ENCODE measurements around the gene ASTN2.

The ASTN2 gene

GRCh38 chr9:117180896-117181445 lies 233.9 kb downstream of the ASTN2 start:
- DNase-seq (ENCODE audit: low read depth in 3 of 3, low spot score in 1 of 3): no peak

GRCh38 chr9:117178596-117179375 lies 236.1 kb downstream of the ASTN2 start:
- DNase-seq (ENCODE audit: low read depth in 3 of 3, low spot score in 1 of 3): no peak

- no peak for DNase-seq (ENCODE audit: low read depth in 3 of 3, low spot score in 1 of 3)
Observed at GRCh38 chr9:117170567-117170966, 244.3 kb downstream of the ASTN2 start.

GRCh38 chr9:117169089-117169621 lies 245.7 kb downstream of the ASTN2 start:
- no peak for DNase-seq (ENCODE audit: low read depth in 3 of 3, low spot score in 1 of 3)

DNA sequence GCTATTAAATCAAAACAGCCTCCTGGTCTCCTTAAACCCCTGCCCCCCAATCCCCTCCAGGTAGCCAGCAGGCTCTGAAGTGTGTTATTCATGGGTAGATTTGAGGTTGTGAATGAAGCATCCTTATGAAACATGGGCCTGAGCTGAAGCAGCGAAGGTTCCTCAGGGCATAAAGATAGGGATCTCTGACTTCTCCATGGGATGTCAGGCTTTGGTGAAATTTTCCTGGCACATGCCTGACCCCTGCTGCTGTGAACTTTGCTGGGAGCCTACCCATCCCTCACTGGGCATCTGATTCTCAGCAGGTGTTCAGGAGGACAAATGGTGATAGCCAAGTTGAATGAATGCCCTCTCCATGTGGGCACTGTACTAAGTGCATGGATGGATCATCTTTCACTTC lies 250.3 kb downstream of the ASTN2 start:
- DNase-seq (ENCODE audit: low read depth in 3 of 3, low spot score in 1 of 3): no peak

- DNase-seq (ENCODE audit: low read depth in 3 of 3, low spot score in 1 of 3): no peak
Observed at GRCh38 chr9:117160254-117160653, 254.6 kb downstream of the ASTN2 start.

DNA sequence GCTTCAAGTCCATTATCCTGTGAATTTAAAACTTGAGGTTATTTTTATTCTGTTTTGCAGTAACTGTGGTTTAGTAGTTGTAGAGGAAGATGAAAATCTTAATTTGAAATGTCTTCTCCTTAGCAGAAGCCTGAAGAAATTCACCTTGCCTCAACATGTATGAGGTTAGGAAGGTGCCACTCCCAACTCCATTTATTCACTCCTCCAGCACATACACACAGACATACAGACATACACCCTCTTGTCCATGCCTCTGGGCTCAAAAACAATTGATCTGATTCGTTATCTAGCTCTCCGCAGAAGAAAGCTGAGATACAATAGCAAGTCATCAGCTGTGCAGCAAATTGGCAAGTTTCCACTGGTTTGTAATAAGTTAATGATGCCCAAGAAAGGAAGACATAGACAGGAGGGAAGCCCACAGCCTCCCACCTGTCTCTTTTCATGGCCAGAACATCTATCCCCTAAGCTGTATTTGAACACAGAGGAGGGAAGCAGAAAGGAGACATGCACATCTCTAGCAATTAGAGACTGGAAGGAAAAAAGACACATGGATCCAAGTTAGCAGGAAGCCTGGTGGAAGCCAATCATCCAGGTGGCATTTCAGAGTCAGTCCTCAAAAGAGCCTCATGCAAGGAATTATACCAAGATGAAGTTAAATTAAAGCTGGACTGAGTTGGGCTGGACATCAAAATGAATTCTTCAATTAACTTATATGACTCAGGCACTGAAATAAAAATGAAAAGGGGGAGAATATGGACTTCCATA lies 257.9 kb downstream of the ASTN2 start:
- no peak for DNase-seq (ENCODE audit: low read depth in 3 of 3, low spot score in 1 of 3)

GRCh38 chr9:117156144-117156688 lies 258.6 kb downstream of the ASTN2 start:
- no peak for DNase-seq (ENCODE audit: low read depth in 3 of 3, low spot score in 1 of 3)

DNA sequence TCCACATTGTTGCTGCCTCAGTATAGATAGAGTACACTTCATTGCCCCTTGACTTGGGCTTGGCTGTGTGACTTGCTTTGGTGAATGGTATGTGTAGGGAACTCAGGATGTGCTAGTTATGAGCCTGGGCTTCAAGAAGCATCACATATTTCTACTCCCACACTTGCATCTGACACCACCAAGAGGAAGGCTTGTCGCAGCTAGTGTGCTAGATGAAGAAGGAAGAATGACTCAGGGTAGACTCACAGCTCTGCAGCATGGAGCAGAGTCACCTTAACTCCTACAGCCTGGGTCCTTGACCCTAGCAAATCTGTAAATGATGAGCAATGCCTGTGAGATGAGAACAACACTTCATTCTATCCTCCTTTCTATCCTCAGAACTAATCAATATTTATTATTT lies 261.8 kb downstream of the ASTN2 start:
- no peak for DNase-seq (ENCODE audit: low read depth in 3 of 3, low spot score in 1 of 3)

DNA sequence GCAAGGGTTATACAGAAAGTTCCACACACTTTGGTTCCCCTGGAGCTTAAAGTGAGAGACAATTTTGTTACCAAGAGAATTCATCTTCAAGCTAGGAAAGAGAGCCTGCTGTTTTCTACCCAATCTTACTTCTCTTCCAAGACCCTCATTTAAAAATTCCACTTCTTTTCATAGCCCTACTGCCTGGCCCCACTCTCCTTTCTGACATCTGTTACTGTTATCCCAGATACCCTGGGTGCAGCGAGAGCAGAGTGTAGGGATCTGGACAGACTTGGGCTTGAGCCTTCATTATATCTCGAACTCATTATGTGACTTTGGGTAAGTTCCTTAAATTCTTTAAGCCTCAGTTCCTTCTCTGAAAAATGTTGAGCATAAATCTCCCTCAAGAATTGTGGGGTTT lies 263.1 kb downstream of the ASTN2 start:
- DNase-seq (ENCODE audit: low read depth in 3 of 3, low spot score in 1 of 3): no peak

GRCh38 chr9:117149996-117150395 lies 264.9 kb downstream of the ASTN2 start:
- no peak for DNase-seq (ENCODE audit: low read depth in 3 of 3, low spot score in 1 of 3)

DNA sequence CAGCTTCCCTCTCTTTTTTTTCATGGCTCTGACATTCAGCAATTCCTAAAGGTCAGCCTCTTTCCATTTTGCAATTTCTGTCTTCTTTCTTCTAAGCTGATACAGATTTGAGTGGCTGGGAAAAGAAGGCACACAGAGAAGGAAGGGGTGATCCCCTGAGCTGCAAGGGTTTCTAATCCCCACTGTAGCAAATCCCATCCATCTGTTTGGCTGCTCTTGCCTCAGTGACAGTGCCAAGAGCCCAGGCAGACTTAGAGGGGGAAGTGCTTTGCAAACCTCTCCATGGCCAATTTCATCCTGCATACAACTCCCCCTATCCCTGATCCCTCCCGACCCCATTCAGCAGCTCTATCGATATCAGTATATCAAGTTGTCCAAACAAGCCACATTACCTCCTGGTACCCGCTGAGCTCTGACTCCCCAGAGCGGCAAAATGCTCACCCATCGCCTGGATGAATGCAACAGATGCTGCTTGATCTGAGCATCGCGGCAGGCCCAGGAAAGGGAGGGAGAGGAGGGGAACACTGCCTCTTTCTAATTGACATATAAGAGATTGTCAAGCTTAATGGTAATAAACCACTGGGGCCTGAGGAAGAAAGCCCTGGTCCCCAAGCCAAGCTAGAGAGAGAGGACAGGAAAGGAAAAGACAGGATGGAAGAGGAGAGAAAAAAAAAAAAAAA lies 268.9 kb downstream of the ASTN2 start:
- no peak for DNase-seq (ENCODE audit: low read depth in 3 of 3, low spot score in 1 of 3)

GRCh38 chr9:117145081-117145480 lies 269.8 kb downstream of the ASTN2 start:
- no peak for DNase-seq (ENCODE audit: low read depth in 3 of 3, low spot score in 1 of 3)

DNA sequence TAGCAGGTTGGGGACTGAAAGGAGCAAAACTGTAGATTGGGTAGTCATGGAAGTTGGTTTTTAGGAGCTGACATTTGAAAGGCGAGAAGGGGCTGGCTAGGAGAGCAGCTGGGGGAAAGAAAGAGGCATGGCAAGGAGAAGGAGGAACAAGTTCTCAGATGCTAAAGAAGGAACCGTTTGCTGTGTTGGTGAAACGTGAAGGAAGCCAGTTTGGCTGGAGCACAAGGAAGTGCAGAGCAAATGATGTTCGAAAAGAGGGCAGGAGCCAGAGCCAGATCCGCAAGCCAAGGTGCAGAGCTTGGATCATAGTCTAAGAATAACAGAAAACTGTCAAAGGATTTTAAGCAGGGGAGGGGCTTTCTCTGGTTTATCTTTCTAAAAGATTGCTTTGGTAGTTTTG lies 276.6 kb downstream of the ASTN2 start:
- DNase-seq (ENCODE audit: low read depth in 3 of 3, low spot score in 1 of 3): no peak

- DNase-seq (ENCODE audit: low read depth in 3 of 3, low spot score in 1 of 3): no peak
Observed at GRCh38 chr9:117136461-117136860, 278.4 kb downstream of the ASTN2 start.

DNA sequence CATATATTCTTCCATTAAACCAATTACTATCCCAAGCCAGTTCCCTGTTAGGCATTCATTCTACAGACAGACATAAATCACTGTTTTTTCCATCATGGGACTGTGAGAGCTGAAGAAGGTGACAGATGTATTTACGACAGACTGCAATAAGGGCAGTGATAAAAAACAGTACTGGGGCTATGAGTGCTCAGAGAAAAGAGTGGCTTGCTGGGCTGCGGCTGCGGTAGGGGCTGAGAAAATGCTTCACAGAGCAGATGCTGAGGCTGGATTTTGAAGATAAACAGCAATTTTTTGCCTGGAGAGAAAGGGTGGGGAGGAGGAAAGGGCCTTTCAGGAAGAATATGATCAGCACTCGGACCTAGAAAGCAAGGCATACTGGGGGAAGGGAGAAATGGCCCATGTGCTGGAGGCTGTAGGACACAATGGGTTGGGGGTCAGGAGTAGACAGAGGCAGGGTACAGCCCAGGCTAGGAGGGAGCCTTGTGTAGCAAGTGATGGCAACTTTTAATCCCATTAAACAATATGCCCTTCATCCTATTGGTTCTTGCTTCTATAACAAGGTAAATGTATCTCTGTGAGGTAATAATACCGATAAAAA lies 279.3 kb downstream of the ASTN2 start:
- no peak for DNase-seq (ENCODE audit: low read depth in 3 of 3, low spot score in 1 of 3)

DNA sequence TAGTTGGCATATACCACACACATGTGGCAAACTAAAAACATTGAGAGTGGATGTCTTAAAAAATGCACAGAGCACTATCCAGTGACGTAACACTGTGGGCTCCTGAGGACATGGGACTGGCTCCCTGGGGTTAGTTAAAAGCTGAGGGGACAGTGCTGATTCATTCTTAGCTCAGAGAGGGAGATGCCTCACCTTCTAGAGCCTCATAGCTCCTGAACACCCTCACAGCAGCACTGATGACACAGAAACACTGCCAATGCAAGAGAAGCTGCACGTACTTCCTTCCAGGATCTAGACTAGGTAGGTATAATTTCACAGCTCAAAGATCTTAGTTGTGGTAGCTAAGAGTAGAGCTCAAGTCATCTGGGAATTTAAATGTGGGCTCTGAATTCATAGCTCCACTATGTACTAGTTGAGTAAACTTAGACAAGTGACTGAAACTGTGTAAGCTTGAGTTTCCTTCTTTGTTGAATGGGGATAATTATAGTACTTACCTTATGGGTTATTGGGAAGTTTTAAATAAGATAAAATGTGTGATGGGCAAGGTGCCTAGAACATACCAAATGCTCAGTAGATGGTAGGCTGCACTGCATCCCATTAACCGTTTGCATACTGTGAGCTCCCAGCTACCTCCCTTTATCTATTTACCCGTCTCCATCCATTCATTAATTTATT lies 279.9 kb downstream of the ASTN2 start:
- no peak for DNase-seq (ENCODE audit: low read depth in 3 of 3, low spot score in 1 of 3)

DNA sequence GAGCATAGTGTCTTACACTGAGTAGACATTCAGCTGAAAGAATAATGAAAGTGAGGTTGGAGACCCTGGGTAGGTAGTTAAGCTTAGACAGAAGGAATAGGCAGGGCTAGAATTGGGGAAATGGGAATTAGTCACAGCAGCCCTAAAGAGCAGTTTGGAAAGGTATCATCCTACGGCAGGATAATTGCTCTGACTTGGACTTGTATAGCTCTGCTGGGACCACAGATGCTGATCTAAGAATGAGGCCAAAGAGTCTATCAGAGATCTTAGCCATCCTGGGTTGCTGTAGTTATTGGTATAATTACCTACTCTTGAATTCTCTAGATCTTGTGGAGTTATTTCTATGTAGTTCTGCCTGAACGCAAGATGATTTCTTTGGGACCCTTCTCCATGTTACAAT lies 288.0 kb downstream of the ASTN2 start:
- no peak for DNase-seq (ENCODE audit: low read depth in 3 of 3, low spot score in 1 of 3)

DNA sequence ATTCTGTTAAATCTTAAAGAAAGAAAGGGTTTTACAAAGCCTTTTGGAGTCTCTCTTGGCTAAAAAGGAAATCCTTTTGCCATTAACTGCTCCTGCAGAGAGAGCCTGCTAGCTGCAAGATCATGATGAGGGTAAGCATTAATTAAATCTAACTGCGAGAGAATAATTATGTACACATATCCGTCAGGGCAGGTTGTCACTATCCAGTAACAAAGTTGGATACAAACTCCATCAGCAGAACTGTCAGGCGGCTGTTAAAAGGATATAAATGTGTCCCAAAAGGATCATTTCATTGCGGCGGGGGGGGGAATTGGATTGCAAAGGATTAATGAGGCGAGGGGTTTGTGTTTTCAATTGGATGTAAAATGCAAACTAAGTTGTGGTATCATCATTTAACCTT lies 289.3 kb downstream of the ASTN2 start:
- no peak for DNase-seq (ENCODE audit: low read depth in 3 of 3, low spot score in 1 of 3)

DNA sequence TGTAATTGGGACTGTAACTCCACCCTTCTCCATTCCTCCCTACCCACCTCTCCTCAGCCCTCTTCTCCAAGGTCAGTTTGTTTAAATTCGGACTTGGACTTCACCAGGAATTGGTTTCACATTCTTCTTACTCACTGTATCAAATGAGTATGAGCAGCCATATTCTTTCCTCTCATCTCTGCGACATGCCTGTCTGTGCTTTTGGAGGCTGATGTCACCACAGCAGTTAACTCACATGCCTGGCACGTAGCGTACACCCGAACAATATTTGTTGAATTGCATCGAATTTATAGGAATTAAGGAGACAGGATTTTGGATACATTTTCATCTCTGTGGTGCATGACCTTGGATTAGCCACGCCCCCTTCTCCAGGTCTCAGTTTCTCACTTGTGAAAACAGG lies 291.1 kb downstream of the ASTN2 start:
- DNase-seq (ENCODE audit: low read depth in 3 of 3, low spot score in 1 of 3): no peak
